ENCODE data around the gene ATP5ME.
A peak's percentile ranks its signal among the peaks of the same experiment; 100 is the strongest.

Gene ATP5ME

DNA sequence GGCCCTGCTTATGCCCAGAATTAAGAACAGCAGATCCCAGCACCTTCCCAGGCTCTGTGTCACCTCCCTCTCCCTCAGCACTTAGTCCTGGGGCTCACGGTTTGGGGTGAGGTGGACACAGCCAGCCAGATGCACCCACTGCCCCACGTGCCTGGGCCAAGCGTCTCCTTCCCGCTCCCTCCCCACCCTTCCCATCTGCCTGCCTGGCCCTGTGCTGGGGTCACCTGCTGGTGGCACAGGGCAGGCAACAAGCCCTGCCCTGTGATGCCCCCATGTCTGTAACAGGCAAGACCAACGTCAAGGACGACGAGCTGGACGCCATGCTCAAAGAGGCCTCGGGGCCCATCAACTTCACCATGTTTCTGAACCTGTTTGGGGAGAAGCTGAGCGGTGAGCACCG is 5.6 kb upstream of the ATP5ME start:
- Histone ChIP-seq H3K27me3 (ENCODE audit: control insufficient read depth, low read length) (no peaks in the 10 kb centered on the region), H3K36me3 (ENCODE audit: control insufficient read depth, low read length) (peaks cover 9% of the 10 kb centered on the region), H3K4me3 (ENCODE audit: low read length) (no peak overlapping the region), H3K4me2 (ENCODE audit: low read length) (0 out of 2 replicates have a peak overlapping the region, but pooled peaks have one; percentile 65), H3K9me2 (replicated peaks; ENCODE audit: control insufficient read depth, low read length) (no peaks in the 10 kb centered on the region), H3K79me2 (ENCODE audit: control insufficient read depth, low read length) (peaks cover 9% of the 10 kb centered on the region), H3K4me1 (ENCODE audit: control insufficient read depth, low read length) (peaks cover 67% of the 10 kb centered on the region), H3K27ac (ENCODE audit: low read depth, low read length) (no peak overlapping the region), H4K20me1 (ENCODE audit: control insufficient read depth, insufficient read depth, low read depth, low read length) (no peaks in the 10 kb centered on the region), H3K9me3 (ENCODE audit: control insufficient read depth, insufficient read depth, low read length) (no peaks in the 10 kb centered on the region), H3F3A (ENCODE audit: control insufficient read depth, insufficient read depth) (peaks cover 10% of the 10 kb centered on the region)
- TF ChIP-seq, protein P1, sequence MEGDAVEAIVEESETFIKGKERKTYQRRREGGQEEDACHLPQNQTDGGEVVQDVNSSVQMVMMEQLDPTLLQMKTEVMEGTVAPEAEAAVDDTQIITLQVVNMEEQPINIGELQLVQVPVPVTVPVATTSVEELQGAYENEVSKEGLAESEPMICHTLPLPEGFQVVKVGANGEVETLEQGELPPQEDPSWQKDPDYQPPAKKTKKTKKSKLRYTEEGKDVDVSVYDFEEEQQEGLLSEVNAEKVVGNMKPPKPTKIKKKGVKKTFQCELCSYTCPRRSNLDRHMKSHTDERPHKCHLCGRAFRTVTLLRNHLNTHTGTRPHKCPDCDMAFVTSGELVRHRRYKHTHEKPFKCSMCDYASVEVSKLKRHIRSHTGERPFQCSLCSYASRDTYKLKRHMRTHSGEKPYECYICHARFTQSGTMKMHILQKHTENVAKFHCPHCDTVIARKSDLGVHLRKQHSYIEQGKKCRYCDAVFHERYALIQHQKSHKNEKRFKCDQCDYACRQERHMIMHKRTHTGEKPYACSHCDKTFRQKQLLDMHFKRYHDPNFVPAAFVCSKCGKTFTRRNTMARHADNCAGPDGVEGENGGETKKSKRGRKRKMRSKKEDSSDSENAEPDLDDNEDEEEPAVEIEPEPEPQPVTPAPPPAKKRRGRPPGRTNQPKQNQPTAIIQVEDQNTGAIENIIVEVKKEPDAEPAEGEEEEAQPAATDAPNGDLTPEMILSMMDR (IDR thresholded peaks at IDR 0.05; ENCODE audit: low read depth, low read length, poor library complexity, severe bottlenecking): no peak
- no peak for TF ChIP-seq EZH2phosphoT487 (IDR thresholded peaks at IDR 0.05; ENCODE audit: borderline replicate concordance, low read length)

DNA sequence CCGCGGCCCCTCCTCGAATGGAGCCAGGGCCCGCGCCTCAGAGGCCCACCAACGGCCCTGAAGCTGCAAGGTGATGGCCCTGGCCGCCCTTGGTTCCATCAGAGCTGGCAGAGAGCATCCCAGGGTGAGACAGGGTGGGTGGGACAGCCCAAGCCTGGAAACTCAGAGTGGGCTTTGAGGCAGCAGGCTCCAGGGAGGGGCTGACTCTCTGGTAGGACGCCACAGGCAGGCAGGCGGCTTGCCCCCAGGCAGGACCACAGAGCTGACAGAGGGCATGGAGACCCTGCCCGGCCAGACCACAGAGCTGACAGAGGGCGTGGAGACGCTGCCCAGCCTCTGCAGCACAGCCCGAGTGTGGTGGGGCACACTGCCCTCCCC is 5.0 kb upstream of the ATP5ME start:
- Histone ChIP-seq H3K4me2 (ENCODE audit: low read length) (no peak overlapping the region), H3K79me2 (ENCODE audit: control insufficient read depth, low read length) (peaks cover 12% of the 10 kb centered on the region), H3K9me3 (ENCODE audit: control insufficient read depth, insufficient read depth, low read length) (no peaks in the 10 kb centered on the region), H3K4me3 (ENCODE audit: low read length) (no peak overlapping the region), H3K36me3 (ENCODE audit: control insufficient read depth, low read length) (peaks cover 11% of the 10 kb centered on the region), H3K27me3 (ENCODE audit: control insufficient read depth, low read length) (no peaks in the 10 kb centered on the region), H3K9me2 (replicated peaks; ENCODE audit: control insufficient read depth, low read length) (no peaks in the 10 kb centered on the region), H3F3A (ENCODE audit: control insufficient read depth, insufficient read depth) (peaks cover 10% of the 10 kb centered on the region), H3K27ac (ENCODE audit: low read depth, low read length) (no peak overlapping the region), H4K20me1 (ENCODE audit: control insufficient read depth, insufficient read depth, low read depth, low read length) (no peaks in the 10 kb centered on the region), H3K4me1 (ENCODE audit: control insufficient read depth, low read length) (peaks cover 64% of the 10 kb centered on the region)
- TF ChIP-seq, protein P1 (IDR thresholded peaks at IDR 0.05; ENCODE audit: low read depth, low read length, poor library complexity, severe bottlenecking): no peak
- no peak for TF ChIP-seq EZH2phosphoT487 (IDR thresholded peaks at IDR 0.05; ENCODE audit: borderline replicate concordance, low read length)

DNA sequence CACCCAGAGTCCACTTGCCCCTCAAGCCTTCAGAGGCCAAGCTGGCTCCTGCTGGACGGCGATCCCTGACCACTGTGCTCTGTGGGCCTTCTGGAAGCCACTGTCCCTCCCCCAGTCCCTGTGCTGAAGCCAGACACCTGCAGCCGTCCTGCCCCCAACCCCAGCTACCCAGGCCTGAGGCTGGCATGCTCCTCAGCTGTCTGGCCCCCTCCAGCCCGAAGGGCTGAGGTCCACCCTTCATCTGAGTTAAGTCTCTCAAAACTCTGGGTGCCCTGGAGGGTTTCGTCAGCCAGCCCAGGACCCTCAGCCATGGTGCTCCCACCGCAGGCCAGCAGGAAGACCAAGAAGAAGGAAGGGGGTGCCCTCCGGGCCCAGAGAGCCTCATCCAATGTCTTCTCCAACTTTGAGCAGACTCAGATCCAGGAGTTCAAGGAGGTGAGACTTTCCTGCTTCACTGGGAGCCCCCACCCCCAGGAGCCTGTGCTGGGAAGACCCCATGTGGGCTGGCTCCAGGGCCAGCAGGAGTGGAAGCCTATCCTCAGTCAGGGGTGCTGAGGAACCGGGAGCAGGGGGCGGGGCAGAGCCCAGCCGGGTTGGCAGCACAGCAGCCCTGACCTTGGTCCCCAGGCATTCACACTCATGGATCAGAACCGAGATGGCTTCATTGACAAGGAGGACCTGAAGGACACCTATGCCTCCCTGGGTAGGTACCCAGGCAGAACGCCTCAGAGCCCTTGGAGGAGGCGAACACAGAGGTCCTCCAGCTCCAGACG is 4.4 kb upstream of the ATP5ME start:
- H3K9me3 ChIP-seq (ENCODE audit: control insufficient read depth, insufficient read depth, low read length): no peaks in the 10 kb centered on the region
- peaks cover 59% of the 10 kb centered on the region for H3K4me1 ChIP-seq (ENCODE audit: control insufficient read depth, low read length)
- H3K36me3 ChIP-seq (ENCODE audit: control insufficient read depth, low read length): peaks cover 13% of the 10 kb centered on the region
- H3F3A ChIP-seq (ENCODE audit: control insufficient read depth, insufficient read depth): peaks cover 10% of the 10 kb centered on the region
- no peak overlapping the region for H3K27ac ChIP-seq (ENCODE audit: low read depth, low read length)
- TF ChIP-seq, protein P1 (IDR thresholded peaks at IDR 0.05; ENCODE audit: low read depth, low read length, poor library complexity, severe bottlenecking): no peak
- no peak for TF ChIP-seq EZH2phosphoT487 (IDR thresholded peaks at IDR 0.05; ENCODE audit: borderline replicate concordance, low read length)
- H3K4me3 ChIP-seq (ENCODE audit: low read length): no peak overlapping the region
- peaks cover 15% of the 10 kb centered on the region for H3K79me2 ChIP-seq (ENCODE audit: control insufficient read depth, low read length)
- no peaks in the 10 kb centered on the region for H3K9me2 ChIP-seq (replicated peaks; ENCODE audit: control insufficient read depth, low read length)
- peak overlapping the region; percentile 95; the same call in 1 of the 2 replicates for H3K4me2 ChIP-seq (ENCODE audit: low read length)
- no peaks in the 10 kb centered on the region for H4K20me1 ChIP-seq (ENCODE audit: control insufficient read depth, insufficient read depth, low read depth, low read length)
- no peaks in the 10 kb centered on the region for H3K27me3 ChIP-seq (ENCODE audit: control insufficient read depth, low read length)

Data from DOHH2 (cell line).